Brain microvascular endothelial cell (primary cell): ENCODE results near the gene HOMER2.

Experiments
- DNase-seq: peaks from one replicate; pipeline ENCODE4 v3.0.0-alpha.2; 2020
- H3K27ac ChIP-seq: fragments of 250-450 bp; sonication (Bioruptor Pico); 2 replicates; pipeline ENCODE4 v1.5.1; 2020; ENCODE audit warnings: mild to moderate bottlenecking, moderate library complexity
- H3K27me3 ChIP-seq: fragments of 250-450 bp; sonication (Bioruptor Pico); replicated peaks from 2 replicates; pipeline ENCODE4 v1.5.1; 2020; ENCODE audit warnings: mild to moderate bottlenecking
- H3K36me3 ChIP-seq: fragments of 250-450 bp; sonication (Bioruptor Pico); replicated peaks from 2 replicates; pipeline ENCODE4 v1.5.1; 2020; ENCODE audit warnings: mild to moderate bottlenecking
- H3K4me3 ChIP-seq: 2 replicates; pipeline ENCODE4 v1.5.1; 2011; ENCODE audit warnings: low read depth, mild to moderate bottlenecking, control low read depth, low read length, moderate library complexity
- in situ Hi-C: cut with HindIII; loops from 2 replicates; pipeline ENCODE4 v1.10.0; 2017; ENCODE audit warnings: low sequenced_read_pairs, low pct_ligation_motif_present
- TF ChIP-seq, protein P1 (sequence below): IDR thresholded peaks from 2 replicates; pipeline ENCODE4 v1.5.1; 2011; ENCODE audit warnings: low read depth, mild to moderate bottlenecking, moderate library complexity, low read length, control low read depth, inconsistent platforms; ENCODE audit errors: missing control alignments

Gene HOMER2

GRCh38 chr15:82851981-82852511, 100.5 kb downstream of the HOMER2 start:
- TF ChIP-seq, protein P1, sequence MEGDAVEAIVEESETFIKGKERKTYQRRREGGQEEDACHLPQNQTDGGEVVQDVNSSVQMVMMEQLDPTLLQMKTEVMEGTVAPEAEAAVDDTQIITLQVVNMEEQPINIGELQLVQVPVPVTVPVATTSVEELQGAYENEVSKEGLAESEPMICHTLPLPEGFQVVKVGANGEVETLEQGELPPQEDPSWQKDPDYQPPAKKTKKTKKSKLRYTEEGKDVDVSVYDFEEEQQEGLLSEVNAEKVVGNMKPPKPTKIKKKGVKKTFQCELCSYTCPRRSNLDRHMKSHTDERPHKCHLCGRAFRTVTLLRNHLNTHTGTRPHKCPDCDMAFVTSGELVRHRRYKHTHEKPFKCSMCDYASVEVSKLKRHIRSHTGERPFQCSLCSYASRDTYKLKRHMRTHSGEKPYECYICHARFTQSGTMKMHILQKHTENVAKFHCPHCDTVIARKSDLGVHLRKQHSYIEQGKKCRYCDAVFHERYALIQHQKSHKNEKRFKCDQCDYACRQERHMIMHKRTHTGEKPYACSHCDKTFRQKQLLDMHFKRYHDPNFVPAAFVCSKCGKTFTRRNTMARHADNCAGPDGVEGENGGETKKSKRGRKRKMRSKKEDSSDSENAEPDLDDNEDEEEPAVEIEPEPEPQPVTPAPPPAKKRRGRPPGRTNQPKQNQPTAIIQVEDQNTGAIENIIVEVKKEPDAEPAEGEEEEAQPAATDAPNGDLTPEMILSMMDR, result no peak
- H3K27me3 ChIP-seq, result no peaks in the 10 kb centered on the region
- no peak overlapping the region for H3K4me3 ChIP-seq
- in situ Hi-C loops, result no loop called here
- no peak for DNase-seq
- H3K27ac ChIP-seq, result no peak overlapping the region
- no peaks in the 10 kb centered on the region for H3K36me3 ChIP-seq

DNA sequence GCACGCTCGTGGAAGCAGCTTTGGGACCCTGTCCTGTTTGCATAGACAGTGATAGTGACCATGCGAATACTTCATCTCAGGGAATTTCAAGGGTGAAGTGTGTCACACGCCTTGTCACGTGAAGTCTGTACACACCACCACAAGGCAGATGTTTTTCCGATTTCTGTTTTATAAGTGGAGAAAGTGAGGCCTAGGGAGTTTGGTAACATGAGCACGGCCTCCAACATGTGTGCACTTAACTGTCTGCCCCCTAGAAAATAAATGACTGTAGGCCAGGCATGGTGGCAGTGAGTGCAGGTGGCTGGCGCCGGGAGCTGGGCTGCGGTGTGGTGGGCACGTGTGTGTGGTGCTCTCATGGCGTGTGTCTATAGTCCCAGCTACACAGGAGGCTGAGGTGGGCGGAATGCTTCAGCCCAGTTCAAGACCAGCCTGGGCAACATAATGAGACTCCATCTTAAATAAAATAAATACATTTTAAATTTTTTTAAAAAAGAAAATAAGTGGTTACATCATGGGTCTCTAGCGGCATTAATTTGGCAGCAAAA, 101.1 kb downstream of the HOMER2 start:
- no peak overlapping the region for H3K27ac ChIP-seq
- H3K36me3 ChIP-seq, result no peaks in the 10 kb centered on the region
- TF ChIP-seq, protein P1, result no peak
- in situ Hi-C loops, result no loop called here
- no peak for DNase-seq
- H3K4me3 ChIP-seq, result no peak overlapping the region
- H3K27me3 ChIP-seq, result no peaks in the 10 kb centered on the region

DNA sequence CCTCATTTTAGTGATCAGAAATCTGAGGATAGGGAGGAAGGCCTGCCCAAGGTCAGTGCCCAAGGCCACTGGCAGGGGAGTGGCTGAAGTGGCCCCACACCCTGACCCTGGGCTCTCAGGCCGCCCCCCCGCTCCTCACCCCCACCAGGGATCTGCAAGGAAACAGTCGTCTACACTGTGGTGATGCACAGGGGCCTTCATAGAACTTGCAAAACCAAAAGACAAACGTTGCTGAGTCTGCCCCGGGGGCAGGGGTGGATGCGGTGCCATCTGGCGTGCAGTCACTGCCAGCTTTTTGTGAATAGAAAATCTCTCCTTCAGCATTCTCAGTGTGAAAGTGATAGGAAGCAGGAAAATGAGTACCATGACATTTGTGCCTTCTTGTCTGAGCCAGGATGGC, 101.8 kb downstream of the HOMER2 start:
- in situ Hi-C loops, result no loop called here
- DNase-seq, result no peak
- Histone ChIP-seq H3K4me3 (no peak overlapping the region), H3K27me3 (no peaks in the 10 kb centered on the region), H3K27ac (no peak overlapping the region), H3K36me3 (no peaks in the 10 kb centered on the region)
- TF ChIP-seq, protein P1, result no peak

DNA sequence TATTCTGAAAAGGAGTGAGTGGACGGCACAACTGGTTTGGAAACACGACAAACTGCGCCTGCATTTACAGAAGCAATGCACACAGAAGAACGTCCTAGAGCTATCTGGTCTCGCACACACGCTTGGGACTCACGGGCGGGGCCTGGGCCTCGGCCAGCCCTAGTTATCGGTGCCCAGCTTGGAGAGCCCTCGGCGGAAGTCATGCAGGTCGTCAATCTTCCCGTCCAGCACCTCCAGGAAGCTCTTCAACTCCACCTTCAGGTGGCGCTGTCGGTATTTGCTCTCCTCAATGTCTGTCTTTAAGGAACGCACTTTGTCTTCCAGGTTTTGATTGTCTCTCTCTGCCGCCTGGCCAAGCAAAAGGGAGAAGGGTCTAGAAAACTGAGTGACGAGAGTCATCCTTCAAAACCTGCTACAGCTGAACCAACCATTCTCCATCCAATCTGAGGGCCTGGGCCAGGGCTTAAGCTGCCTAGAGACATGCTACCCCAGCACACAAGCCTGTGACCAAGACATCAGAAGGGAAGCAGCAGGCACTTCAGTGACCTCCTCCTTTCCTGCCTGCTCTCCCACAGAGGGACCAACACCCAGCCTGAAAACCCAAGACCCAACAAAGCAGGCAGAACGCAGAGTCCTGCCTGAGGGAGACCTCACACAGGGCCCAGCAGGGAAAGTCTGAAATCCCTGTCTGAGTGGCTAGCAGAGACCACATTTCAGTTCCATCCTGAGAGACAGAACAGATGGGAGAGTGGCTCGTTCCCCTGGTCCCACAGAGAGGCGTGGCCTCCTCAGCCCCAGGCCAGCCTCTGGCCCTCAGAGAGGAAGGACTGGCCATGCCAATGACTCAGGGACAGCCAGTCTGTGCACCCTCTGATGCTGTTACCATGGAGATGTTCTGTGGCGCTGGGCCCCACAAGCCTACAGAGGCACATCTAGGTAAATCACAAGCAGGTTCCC, 102.7 kb downstream of the HOMER2 start:
- no peak overlapping the region for H3K4me3 ChIP-seq
- H3K27me3 ChIP-seq, result no peaks in the 10 kb centered on the region
- no peaks in the 10 kb centered on the region for H3K36me3 ChIP-seq
- H3K27ac ChIP-seq, result no peak overlapping the region
- TF ChIP-seq, protein P1, result peak; percentile 87
- in situ Hi-C loops, result no loop called here
- peak; percentile 60 for DNase-seq

DNA sequence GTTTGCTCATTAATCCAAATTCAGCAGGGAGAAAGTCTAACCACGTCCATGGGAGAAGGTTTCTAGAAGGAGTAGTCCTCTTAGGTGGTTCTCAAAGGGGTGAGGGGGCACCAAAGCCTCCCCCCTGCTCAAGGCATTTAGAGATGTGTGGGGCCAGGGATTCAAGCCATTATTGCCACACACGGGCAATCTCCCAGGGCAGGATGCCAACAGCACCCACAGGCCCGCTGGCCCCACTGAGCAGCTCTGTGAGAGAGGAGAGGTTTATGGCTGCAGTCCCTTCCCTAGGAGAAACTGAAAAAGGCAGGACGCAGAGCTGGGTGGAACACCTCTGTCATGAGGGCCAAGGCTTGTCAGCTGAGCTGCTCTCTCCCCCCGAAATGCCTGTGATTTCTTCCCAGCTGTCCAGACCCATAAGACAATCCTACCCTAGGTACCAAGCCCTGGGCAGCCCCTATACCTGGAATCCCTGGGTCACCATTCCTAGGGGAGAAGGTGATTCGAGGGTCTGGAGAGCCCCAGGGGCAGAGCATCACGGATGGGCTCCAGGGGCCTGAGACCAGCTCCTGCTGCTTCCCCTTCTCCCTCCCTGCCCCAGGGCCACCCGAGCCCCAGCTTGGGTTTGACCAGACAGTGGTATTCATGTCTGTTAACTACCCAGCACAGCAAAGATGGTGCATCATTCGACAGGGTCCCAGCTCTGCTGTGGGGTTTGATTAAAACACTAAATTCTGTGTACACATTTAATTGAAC, 104.1 kb downstream of the HOMER2 start:
- TF ChIP-seq, protein P1, result no peak
- no peaks in the 10 kb centered on the region for H3K36me3 ChIP-seq
- H3K27ac ChIP-seq, result no peak overlapping the region
- no peak overlapping the region for H3K4me3 ChIP-seq
- in situ Hi-C loops, result no loop called here
- no peak for DNase-seq
- H3K27me3 ChIP-seq, result no peaks in the 10 kb centered on the region
